ENCODE data around the gene APOD. TPM values are rescaled to one million over a fixed set of nuclear protein-coding genes. Genes with fewer than 3 reads are reported as not detected.
A peak's percentile ranks its signal among the peaks of the same experiment; 100 is the strongest.

APOD gene
- polyA plus RNA-seq, 10 donors, result 31.9 to 49.2 (median 36.3) TPM

GRCh38 chr3:195557322-195557721 is 26.4 kb downstream of the APOD start:
- DNase-seq, result no peak

GRCh38 chr3:195556390-195556789 is 27.4 kb downstream of the APOD start:
- DNase-seq, result peak in 1 of 3 donors; percentile 30

- DNase-seq, result no peak
Observed at GRCh38 chr3:195555110-195555509, 28.6 kb downstream of the APOD start.

GRCh38 chr3:195554458-195554857 is 29.3 kb downstream of the APOD start:
- DNase-seq, result no peak

GRCh38 chr3:195553268-195553667 is 30.5 kb downstream of the APOD start:
- no peak for DNase-seq

GRCh38 chr3:195551381-195551978 is 32.3 kb downstream of the APOD start:
- DNase-seq, result peak in 2 of 3 donors; percentile 40 to 57

GRCh38 chr3:195550723-195551122 is 33.0 kb downstream of the APOD start:
- DNase-seq, result peak in 1 of 3 donors; percentile 40

- DNase-seq, result peak in 1 of 3 donors; percentile 13
Observed at GRCh38 chr3:195549931-195550519, 33.7 kb downstream of the APOD start.

- DNase-seq, result no peak
Observed at GRCh38 chr3:195548987-195549386, 34.8 kb downstream of the APOD start.

- DNase-seq, result no peak
Observed at GRCh38 chr3:195548501-195548900, 35.2 kb downstream of the APOD start.

GRCh38 chr3:195548006-195548405 is 35.7 kb downstream of the APOD start:
- no peak for DNase-seq

GRCh38 chr3:195546130-195546560 is 37.6 kb downstream of the APOD start:
- DNase-seq, result no peak

GRCh38 chr3:195544634-195545033 is 39.1 kb downstream of the APOD start:
- DNase-seq, result peak in 1 of 3 donors; percentile 25

- DNase-seq, result no peak
Observed at GRCh38 chr3:195544230-195544536, 39.6 kb downstream of the APOD start.

- DNase-seq, result no peak
Observed at GRCh38 chr3:195543500-195544229, 40.1 kb downstream of the APOD start.

GRCh38 chr3:195542698-195543499 is 40.8 kb downstream of the APOD start, which contains the start of gene PPP1R2:
TSS of gene PPP1R2 (minus strand) at chr3:195543325. CDS start at chr3:195543025, 300 bp downstream.
- DNase-seq, result peak; percentile 93 to 98 (median 96)

- no peak for DNase-seq
Observed at GRCh38 chr3:195542316-195542697, 41.4 kb downstream of the APOD start.

GRCh38 chr3:195540511-195540910 is 43.2 kb downstream of the APOD start:
- no peak for DNase-seq

- no peak for DNase-seq
Observed at GRCh38 chr3:195540027-195540426, 43.7 kb downstream of the APOD start.

GRCh38 chr3:195539479-195539878 is 44.3 kb downstream of the APOD start:
- no peak for DNase-seq

GRCh38 chr3:195537995-195538394 is 45.7 kb downstream of the APOD start:
- no peak for DNase-seq

- no peak for DNase-seq
Observed at GRCh38 chr3:195535293-195535692, 48.4 kb downstream of the APOD start.

Measured in muscle of back (tissue), 11 donors.